ENCODE measurements around the gene PLD5.

PLD5 gene

DNA sequence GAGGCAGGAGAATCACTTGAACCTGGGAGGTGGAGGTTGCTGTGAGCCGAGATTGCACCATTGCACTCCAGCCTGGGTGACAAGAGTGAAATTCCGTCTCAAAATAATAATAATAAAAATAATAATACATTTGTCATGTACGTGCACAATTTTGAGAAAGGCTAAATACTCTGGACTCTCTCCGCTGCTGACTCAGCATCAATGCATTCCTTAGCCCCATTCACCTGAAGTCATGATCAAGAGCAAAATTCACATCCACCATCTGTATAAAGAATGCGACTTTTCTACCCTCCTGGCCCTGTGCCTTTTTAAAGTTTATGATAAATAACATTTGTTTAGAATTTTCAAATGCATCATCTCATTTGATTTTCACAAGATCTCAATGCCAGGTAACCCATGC lies 490.1 kb downstream of the PLD5 start:
- no peak for DNase-seq

DNA sequence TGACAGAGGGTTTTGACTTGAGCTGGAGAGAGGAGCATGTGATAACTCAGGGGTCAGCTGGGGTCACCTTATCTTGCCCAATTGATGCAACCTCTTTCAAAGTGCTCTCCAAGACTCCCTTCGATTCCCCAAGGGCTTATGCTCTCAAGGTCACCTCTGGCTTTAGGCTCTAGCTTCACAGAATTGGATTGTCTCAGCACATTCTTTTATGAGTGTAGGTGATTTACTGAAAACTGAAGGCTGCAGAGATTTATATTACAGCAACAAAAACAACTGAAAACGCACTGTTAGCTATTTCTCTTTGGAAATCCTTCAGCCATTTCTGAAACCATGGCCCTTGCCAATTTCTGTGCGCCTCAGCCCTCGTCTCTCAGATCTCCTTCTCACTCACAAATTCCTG lies 491.1 kb downstream of the PLD5 start:
- DNase-seq = no peak

Measured in NCI-H345 (cell line).